Endothelial cell of umbilical vein (primary cell): ENCODE results near the gene ALK.

Experiments used
- FOS ChIP-seq: IDR thresholded peaks from 2 replicates; pipeline ENCODE4 v1.6.1; 2011; ENCODE audit warnings: mild to moderate bottlenecking, low read length, moderate library complexity, borderline replicate concordance; ENCODE audit not compliant: insufficient read depth
- POLR2A ChIP-seq: IDR thresholded peaks from 2 replicates; pipeline ENCODE4 v1.6.1; 2012; ENCODE audit warnings: low read depth, mild to moderate bottlenecking, control low read depth, low read length
- POLR2AphosphoS5 ChIP-seq: IDR thresholded peaks from 2 replicates; pipeline ENCODE4 v1.6.1; 2012; ENCODE audit warnings: low read depth, mild to moderate bottlenecking, control low read depth, low read length, moderate library complexity; ENCODE audit not compliant: insufficient read depth
- TF ChIP-seq, protein P1 (sequence below), 2 donors: IDR thresholded peaks; 1 replicate in 1 of 2; 2 replicates in 1 of 2; pipeline ENCODE4 v1.5.1; 2011; ENCODE audit warnings: low read length in 2 of 2, mild to moderate bottlenecking in 2 of 2, moderate library complexity in 2 of 2, control low read depth in 1 of 2, inconsistent platforms in 1 of 2, low read depth in 1 of 2; ENCODE audit not compliant: insufficient read depth in 1 of 2; ENCODE audit errors: extremely low read depth in 1 of 2
- TF ChIP-seq, protein P2 (sequence below): IDR thresholded peaks from 2 replicates; pipeline ENCODE4 v1.6.1; 2011; ENCODE audit not compliant: insufficient read depth, insufficient read length

DNA sequence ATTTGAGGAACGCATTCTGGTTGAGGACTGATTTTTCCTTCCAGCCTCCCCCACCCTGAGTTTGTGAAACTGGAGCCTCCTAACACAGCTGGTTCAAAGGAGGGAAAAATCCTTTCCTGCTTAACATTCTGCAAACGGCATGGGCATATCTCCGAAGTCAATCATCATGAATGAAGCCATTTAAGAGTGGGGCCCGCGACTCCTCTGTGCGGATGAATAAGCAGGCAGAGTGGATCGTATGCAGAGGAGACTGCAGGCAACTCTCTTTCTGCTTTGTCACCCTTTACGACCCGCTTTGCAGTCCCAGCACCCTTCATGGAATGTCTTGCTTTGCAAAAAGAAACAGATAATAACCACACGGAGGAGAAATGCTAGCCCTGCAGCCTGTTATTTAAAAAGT lies 500.9 kb downstream of the ALK start:
- TF ChIP-seq, protein P1, sequence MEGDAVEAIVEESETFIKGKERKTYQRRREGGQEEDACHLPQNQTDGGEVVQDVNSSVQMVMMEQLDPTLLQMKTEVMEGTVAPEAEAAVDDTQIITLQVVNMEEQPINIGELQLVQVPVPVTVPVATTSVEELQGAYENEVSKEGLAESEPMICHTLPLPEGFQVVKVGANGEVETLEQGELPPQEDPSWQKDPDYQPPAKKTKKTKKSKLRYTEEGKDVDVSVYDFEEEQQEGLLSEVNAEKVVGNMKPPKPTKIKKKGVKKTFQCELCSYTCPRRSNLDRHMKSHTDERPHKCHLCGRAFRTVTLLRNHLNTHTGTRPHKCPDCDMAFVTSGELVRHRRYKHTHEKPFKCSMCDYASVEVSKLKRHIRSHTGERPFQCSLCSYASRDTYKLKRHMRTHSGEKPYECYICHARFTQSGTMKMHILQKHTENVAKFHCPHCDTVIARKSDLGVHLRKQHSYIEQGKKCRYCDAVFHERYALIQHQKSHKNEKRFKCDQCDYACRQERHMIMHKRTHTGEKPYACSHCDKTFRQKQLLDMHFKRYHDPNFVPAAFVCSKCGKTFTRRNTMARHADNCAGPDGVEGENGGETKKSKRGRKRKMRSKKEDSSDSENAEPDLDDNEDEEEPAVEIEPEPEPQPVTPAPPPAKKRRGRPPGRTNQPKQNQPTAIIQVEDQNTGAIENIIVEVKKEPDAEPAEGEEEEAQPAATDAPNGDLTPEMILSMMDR (IDR thresholded peaks at IDR 0.05; ENCODE audit: extremely low read depth in 1 of 2, insufficient read depth in 1 of 2, low read depth in 1 of 2, low read length in 2 of 2), result no peak
- TF ChIP-seq POLR2AphosphoS5 (no peak), POLR2A (no peak), FOS (no peak)
- TF ChIP-seq, protein P2, sequence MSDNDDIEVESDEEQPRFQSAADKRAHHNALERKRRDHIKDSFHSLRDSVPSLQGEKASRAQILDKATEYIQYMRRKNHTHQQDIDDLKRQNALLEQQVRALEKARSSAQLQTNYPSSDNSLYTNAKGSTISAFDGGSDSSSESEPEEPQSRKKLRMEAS, result no peak
